Uterus (tissue), 4 donors: ENCODE results near the gene TMEM131. TPM values are rescaled to one million over a fixed set of nuclear protein-coding genes. Genes with fewer than 3 reads are reported as not detected.
A peak's percentile ranks its signal among the peaks of the same experiment; 100 is the strongest.

Experiments used
- DNase-seq, 2 donors: peaks; one replicate each; pipeline ENCODE4 v3.0.0-alpha.2; 2019 to 2020
- H3K27ac ChIP-seq, 2 donors: fragments of 200-600 bp; sonication (generic); 1 replicate in 1 of 2; 2 replicates in 1 of 2; pipeline ENCODE4 v1.5.1; 2016 to 2018
- H3K27me3 ChIP-seq, 2 donors: fragments of 200-600 bp; sonication (generic); one replicate each; pipeline ENCODE4 v1.5.1; 2018 to 2019; ENCODE audit warnings: control low read depth in 1 of 2
- H3K36me3 ChIP-seq, 2 donors: fragments of 200-600 bp; sonication (generic); one replicate each; pipeline ENCODE4 v1.5.1; 2019; ENCODE audit warnings: control low read depth in 1 of 2
- H3K4me1 ChIP-seq, 2 donors: fragments of 200-600 bp; sonication (generic); one replicate each; pipeline ENCODE4 v1.5.1; 2018 to 2019; ENCODE audit warnings: control low read depth in 1 of 2
- H3K4me3 ChIP-seq, 2 donors: fragments of 200-600 bp; sonication (generic); 1 replicate in 1 of 2; 2 replicates in 1 of 2; pipeline ENCODE4 v1.5.1; 2018 to 2019; ENCODE audit warnings: mild to moderate bottlenecking in 1 of 2
- H3K9me3 ChIP-seq, 2 donors: fragments of 200-600 bp; sonication (generic); one replicate each; pipeline ENCODE4 v1.5.1; 2019; ENCODE audit warnings: control low read depth in 1 of 2
- POLR2A ChIP-seq, 2 donors: fragments of 450-650 bp; IDR thresholded peaks; one replicate each; pipeline ENCODE4 v1.6.1; 2016; ENCODE audit warnings: antibody characterized with exemption in 2 of 2, mild to moderate bottlenecking in 1 of 2, moderate library complexity in 1 of 2
- intact Hi-C: fragments of 100-400 bp; cut with DNase I; formaldehyde crosslinking; loops from one replicate; pipeline ENCODE4 v1.15.1; 2023; ENCODE audit warnings: low total_unique reads
- total RNA-seq, 4 donors: library from RNA; depleted of rRNA in 3 of 4; stranded (reverse); fragments of >200 nt in 3 of 4; gene quantifications; one replicate each; pipeline versions ENCODE4 v1.1.0 to v1.2.4, GENCODE V29; 2014 to 2023
- TF ChIP-seq, protein P1 (sequence below), 4 experiments: fragments of 200-600 bp in 2 of 4; fragments of 450-650 bp in 2 of 4; sonication (generic) in 2 of 4; IDR thresholded peaks; one replicate each; pipeline ENCODE4 v1.5.1; 2016 to 2019; ENCODE audit warnings: antibody characterized with exemption in 4 of 4, mild to moderate bottlenecking in 2 of 4, moderate library complexity in 1 of 4
- donor health status: DM: yes; HTN: yes; CAD: no.

Gene TMEM131
- total RNA-seq, 4 donors from 2014 or later, result 14.1 to 62.4 (median 35.4) TPM

DNA sequence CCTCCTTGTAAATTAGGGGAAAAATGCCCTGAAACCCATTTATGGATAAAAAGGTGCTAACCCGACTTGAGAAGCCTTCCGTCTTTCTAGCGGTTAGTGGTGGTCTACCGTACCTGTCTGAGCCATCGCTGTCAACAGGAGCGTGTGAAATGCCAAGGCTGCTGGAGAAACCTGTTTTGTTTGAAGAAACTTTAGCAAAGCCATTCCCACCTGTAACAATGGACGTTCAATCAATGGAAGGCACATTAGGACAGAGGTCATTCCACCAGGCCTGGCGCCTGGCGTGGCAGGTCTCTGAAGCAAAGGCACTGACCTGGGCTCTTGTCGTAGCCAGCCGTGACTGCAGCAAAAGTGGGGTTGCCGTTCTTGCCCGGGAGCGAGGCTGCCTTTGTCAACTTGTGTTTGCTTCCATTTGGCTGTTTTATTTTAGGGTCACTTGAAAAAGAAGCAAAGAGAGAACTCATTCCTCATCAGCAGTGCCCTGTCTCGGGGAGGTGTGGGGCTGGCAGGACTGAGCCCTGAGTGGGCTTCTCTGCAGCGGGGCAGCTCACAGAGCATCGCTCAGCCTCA is 235.2 kb downstream of the TMEM131 start:
- Histone ChIP-seq H3K36me3 (no peaks in the 10 kb centered on the region), H3K4me1 (no peaks in the 10 kb centered on the region)

GRCh38 chr2:97759727-97760407 is 235.9 kb downstream of the TMEM131 start:
- H3K27ac ChIP-seq, result no peak overlapping the region
- H3K4me3 ChIP-seq, result no peak overlapping the region
- no peak for TF ChIP-seq POLR2A (IDR thresholded peaks at IDR 0.05)
- TF ChIP-seq, protein P1, sequence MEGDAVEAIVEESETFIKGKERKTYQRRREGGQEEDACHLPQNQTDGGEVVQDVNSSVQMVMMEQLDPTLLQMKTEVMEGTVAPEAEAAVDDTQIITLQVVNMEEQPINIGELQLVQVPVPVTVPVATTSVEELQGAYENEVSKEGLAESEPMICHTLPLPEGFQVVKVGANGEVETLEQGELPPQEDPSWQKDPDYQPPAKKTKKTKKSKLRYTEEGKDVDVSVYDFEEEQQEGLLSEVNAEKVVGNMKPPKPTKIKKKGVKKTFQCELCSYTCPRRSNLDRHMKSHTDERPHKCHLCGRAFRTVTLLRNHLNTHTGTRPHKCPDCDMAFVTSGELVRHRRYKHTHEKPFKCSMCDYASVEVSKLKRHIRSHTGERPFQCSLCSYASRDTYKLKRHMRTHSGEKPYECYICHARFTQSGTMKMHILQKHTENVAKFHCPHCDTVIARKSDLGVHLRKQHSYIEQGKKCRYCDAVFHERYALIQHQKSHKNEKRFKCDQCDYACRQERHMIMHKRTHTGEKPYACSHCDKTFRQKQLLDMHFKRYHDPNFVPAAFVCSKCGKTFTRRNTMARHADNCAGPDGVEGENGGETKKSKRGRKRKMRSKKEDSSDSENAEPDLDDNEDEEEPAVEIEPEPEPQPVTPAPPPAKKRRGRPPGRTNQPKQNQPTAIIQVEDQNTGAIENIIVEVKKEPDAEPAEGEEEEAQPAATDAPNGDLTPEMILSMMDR (IDR thresholded peaks at IDR 0.05), result no peak
- H3K9me3 ChIP-seq, result no peaks in the 10 kb centered on the region
- intact Hi-C loops, result no loop called here
- H3K4me1 ChIP-seq, result no peaks in the 10 kb centered on the region
- H3K27me3 ChIP-seq, result no peaks in the 10 kb centered on the region
- H3K36me3 ChIP-seq, result no peaks in the 10 kb centered on the region
- no peak for DNase-seq

More for the DNA sequence above, 235.2 kb downstream of the TMEM131 start:
- TF ChIP-seq POLR2A (IDR thresholded peaks at IDR 0.05), result no peak
- TF ChIP-seq, protein P1 (IDR thresholded peaks at IDR 0.05), result no peak
- Histone ChIP-seq H3K27ac (no peak overlapping the region), H3K4me3 (no peak overlapping the region), H3K9me3 (no peaks in the 10 kb centered on the region), H3K27me3 (no peaks in the 10 kb centered on the region)
- intact Hi-C loops, result no loop called here
- DNase-seq, result no peak

DNA sequence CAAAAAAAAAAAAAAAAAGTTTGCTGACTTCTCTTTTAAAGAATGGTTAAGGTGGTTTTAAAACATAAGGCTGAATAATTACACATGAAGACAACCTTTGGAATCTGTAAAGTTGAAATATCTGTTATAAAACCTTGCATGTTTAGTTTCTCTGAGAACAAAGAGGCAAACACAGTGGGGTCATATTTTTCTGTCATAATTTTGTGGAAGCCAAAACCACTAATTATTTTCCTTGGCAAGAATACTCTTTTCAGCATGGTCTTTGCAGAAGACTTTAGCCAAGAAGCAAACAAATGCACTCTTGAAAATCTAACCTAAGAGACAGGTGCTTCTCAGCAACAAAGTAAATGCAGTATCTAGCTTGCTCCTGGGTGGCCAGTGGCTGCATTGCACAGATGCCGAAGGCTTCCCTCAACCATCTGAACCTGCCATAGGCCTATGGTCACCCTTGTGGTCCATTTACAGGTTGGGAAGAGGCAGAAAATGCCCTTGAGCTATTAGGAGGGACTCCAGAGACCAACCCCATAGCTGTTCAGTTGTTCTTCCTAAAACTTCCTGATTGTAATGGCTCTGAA is 237.5 kb downstream of the TMEM131 start:
- Histone ChIP-seq H3K4me3 (no peak overlapping the region), H3K4me1 (no peaks in the 10 kb centered on the region), H3K36me3 (no peaks in the 10 kb centered on the region), H3K27me3 (no peaks in the 10 kb centered on the region), H3K9me3 (no peaks in the 10 kb centered on the region), H3K27ac (no peak overlapping the region)
- TF ChIP-seq, protein P1 (IDR thresholded peaks at IDR 0.05), result no peak
- no peak for TF ChIP-seq POLR2A (IDR thresholded peaks at IDR 0.05)
- intact Hi-C loops, result no loop called here
- no peak for DNase-seq

- Histone ChIP-seq H3K27ac (no peak overlapping the region), H3K9me3 (no peaks in the 10 kb centered on the region), H3K27me3 (no peaks in the 10 kb centered on the region), H3K4me3 (no peak overlapping the region), H3K36me3 (no peaks in the 10 kb centered on the region), H3K4me1 (no peaks in the 10 kb centered on the region)
- TF ChIP-seq POLR2A (IDR thresholded peaks at IDR 0.05), result no peak
- TF ChIP-seq, protein P1 (IDR thresholded peaks at IDR 0.05), result no peak
- intact Hi-C loops, result no loop called here
- no peak for DNase-seq
These were observed 238.7 kb downstream of the TMEM131 start for GRCh38 chr2:97757062-97757461.

- Histone ChIP-seq H3K27me3 (no peaks in the 10 kb centered on the region), H3K4me1 (no peaks in the 10 kb centered on the region), H3K9me3 (no peaks in the 10 kb centered on the region), H3K27ac (no peak overlapping the region), H3K36me3 (no peaks in the 10 kb centered on the region), H3K4me3 (no peak overlapping the region)
- TF ChIP-seq, protein P1 (IDR thresholded peaks at IDR 0.05), result no peak
- peak in 1 of 2 donors; percentile 12 for TF ChIP-seq POLR2A (IDR thresholded peaks at IDR 0.05)
- no peak for DNase-seq
- intact Hi-C loops, result no loop called here
These were observed 240.3 kb downstream of the TMEM131 start for GRCh38 chr2:97755491-97755890.
